Measurements from ENCODE around the gene CELF6.

GRCh38 chr15:72302955-72303354 is 17.0 kb downstream of the CELF6 start:
- TF ChIP-seq POLR2AphosphoS5 (IDR thresholded peaks at IDR 0.05; ENCODE audit: low read depth) (no peak), CTCF (IDR thresholded peaks at IDR 0.05; ENCODE audit: insufficient read depth, low read length) (no peak), REST (IDR thresholded peaks at IDR 0.05; ENCODE audit: insufficient replicate concordance, low read depth) (no peak), GABPA (IDR thresholded peaks at IDR 0.05; ENCODE audit: low read depth) (no peak), SPI1 (IDR thresholded peaks at IDR 0.05; ENCODE audit: borderline replicate concordance, low read depth) (no peak)
